ENCODE measurements around the gene HEATR9.
"Not testable (repeated sequence)": the region's sequence is repeated elsewhere in the genome, so short reads cannot be mapped to it uniquely, and the experiment has no call there.

HEATR9 gene

GRCh38 chr17:35868737-35869136, at the start of gene HEATR9:
HEATR9 (minus strand) TSS chr17:35868891; CDS start chr17:35868742, 149 bp downstream.
- no peak for DNase-seq

- no peak for DNase-seq
These were observed 49.0 kb upstream of the HEATR9 start for GRCh38 chr17:35917519-35918213.

GRCh38 chr17:35915153-35915964, 46.7 kb upstream of the HEATR9 start:
- DNase-seq: no peak

GRCh38 chr17:35914354-35914753, 45.7 kb upstream of the HEATR9 start:
- no peak for DNase-seq

- DNase-seq: no peak
These were observed 44.9 kb upstream of the HEATR9 start for GRCh38 chr17:35913609-35914008.

- DNase-seq: no peak
These were observed 44.3 kb upstream of the HEATR9 start for GRCh38 chr17:35912942-35913341.

- DNase-seq: no peak
These were observed 43.7 kb upstream of the HEATR9 start for GRCh38 chr17:35912339-35912912.

GRCh38 chr17:35909408-35909807, 40.7 kb upstream of the HEATR9 start:
- DNase-seq: no peak

- DNase-seq: no peak
These were observed 39.0 kb upstream of the HEATR9 start for GRCh38 chr17:35907691-35908090.

- no peak for DNase-seq
These were observed 38.4 kb upstream of the HEATR9 start for GRCh38 chr17:35906926-35907637.

- DNase-seq: no peak
These were observed 37.7 kb upstream of the HEATR9 start for GRCh38 chr17:35906191-35906925.

- DNase-seq: no peak
These were observed 34.8 kb upstream of the HEATR9 start for GRCh38 chr17:35903451-35903850.

GRCh38 chr17:35901631-35902175, 33.0 kb upstream of the HEATR9 start:
- no peak for DNase-seq

GRCh38 chr17:35900708-35901480, 32.2 kb upstream of the HEATR9 start:
- DNase-seq: no peak

GRCh38 chr17:35900280-35900679, 31.6 kb upstream of the HEATR9 start:
- no peak for DNase-seq

GRCh38 chr17:35898283-35899070, 29.8 kb upstream of the HEATR9 start:
- DNase-seq: peak; percentile 39

GRCh38 chr17:35897772-35898171, 29.1 kb upstream of the HEATR9 start:
- not testable (repeated sequence) for DNase-seq

- DNase-seq: peak; percentile 11
These were observed 27.2 kb upstream of the HEATR9 start for GRCh38 chr17:35895636-35896587.

- DNase-seq: no peak
These were observed 25.5 kb upstream of the HEATR9 start for GRCh38 chr17:35894206-35894605.

Data from stimulated activated CD4-positive, alpha-beta T cell treated with anti-CD3 and anti-CD28 coated beads, Interleukin-15, amount 100 ng/mL, for 24 hours (primary cell).